ENCODE measurements around the gene SRPK1. TPM values are rescaled to one million over a fixed set of nuclear protein-coding genes. Genes with fewer than 3 reads are reported as not detected.

The SRPK1 gene
- total and polyA plus RNA-seq, 2 of the 8 experiments (the other 6 are each of a cell fraction or from before 2014, with no cell fraction given) = 25.7 to 116 TPM

DNA sequence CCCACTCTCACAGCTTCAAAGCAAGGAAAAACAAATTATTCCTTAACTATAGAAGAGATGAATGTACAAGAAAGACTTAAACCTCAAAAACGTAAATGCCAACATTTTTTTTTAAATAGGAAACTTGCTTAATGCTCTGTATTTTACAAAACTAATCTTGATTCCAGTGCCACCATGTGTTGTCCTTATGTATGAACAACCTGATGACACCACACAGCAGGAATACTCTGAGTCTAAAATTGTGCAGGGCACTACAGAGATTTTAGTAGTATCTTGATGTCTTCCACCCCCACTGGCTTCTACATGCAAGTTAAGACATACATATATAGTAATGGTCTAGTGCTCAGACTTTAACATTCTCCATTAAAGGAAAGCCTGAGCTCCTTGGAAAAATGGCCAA lies 46.2 kb downstream of the SRPK1 start (continued):
- TF ChIP-seq POLR2AphosphoS5 (IDR thresholded peaks at IDR 0.05; ENCODE audit: low read depth, low read length) = no peak
